Left kidney (tissue), 2 donors: ENCODE measurements around the gene TNNC1. TPM values are rescaled to one million over a fixed set of nuclear protein-coding genes. Genes with fewer than 3 reads are reported as not detected.

Source experiments
- DNase-seq: peaks from one replicate; pipeline ENCODE4 v3.0.0-alpha.2; 2013
- polyA plus RNA-seq: library from polyadenylated mRNA; unstranded; fragments of 120-200 nt; gene quantifications from one replicate; pipeline ENCODE4 v1.2.1, GENCODE V29; 2013; ENCODE audit not compliant: insufficient read length

Gene TNNC1
- polyA plus RNA-seq, 1 donor, result 6.2 TPM

GRCh38 chr3:52461874-52462273, 8.0 kb upstream of the TNNC1 start:
- no peak for DNase-seq

DNA sequence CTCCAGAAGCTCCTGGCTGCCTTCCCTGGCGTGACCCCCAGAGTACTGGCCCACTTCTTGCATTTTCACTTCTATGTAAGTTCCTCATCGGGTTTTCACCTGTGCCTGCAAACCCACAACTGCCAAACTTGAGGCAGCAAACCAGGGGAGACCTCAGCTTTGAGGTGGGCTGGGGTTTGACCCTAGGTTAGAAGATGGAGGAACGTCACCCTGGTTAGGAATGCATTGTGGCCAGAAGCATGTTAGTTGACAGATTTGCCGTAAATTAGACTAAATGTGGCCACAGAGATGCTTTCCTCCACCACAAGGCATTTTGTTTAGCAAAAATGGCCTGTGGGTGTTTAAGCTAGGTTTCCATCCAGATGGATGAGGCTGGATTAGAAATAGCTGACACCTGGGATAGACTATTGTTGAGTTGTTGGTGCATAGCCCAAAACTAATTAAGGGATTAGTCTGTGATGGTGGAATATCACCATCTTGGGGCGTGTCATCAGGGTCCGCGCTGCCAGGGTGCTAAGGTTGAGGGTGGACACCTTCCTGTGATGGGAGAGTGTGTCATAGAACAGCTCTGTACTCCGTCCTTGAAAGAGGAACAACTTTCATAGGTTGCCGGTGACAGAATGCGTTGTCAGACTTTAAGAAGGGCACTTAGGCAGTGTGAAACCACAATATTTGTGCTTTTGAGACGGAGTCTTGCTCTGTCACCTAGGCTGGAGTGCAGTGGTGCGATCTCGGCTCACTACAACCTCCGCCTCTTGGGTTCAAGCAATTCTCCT, 5.1 kb upstream of the TNNC1 start:
- DNase-seq, result no peak

GRCh38 chr3:52458031-52458760, 4.4 kb upstream of the TNNC1 start:
- DNase-seq, result no peak

GRCh38 chr3:52456800-52457183, 3.0 kb upstream of the TNNC1 start:
- DNase-seq, result no peak

DNA sequence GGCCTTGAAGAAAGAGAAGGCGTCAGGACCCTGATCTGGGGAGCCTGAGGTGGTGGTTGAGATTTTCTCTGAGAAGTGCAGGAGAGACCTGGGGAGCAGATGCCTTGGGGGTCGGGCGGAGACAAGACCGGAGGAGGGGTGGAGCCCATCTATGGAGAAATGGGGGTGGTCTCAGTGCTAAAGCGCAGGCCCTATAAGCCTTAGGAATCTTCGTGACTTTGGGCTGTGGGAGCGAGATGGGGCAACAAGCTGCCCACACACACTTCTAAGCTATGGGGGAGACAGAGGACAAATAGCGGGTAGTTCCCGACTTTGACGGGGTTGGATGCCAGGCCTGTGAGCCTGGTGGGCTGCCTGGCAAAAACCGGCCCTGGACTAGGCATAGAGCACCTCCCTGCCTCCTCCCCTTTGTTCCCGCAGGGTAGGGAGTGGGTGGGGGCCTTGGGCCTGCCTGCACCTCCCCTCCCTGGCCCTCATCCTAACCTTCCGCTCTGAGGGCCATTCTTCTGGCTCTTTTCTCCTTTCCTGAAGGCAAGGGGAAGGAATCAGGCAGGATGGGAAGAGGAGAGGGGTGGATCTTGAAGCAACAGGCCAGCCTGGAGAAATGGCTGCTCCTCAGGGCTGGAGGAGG, 2.4 kb upstream of the TNNC1 start:
- no peak for DNase-seq

DNA sequence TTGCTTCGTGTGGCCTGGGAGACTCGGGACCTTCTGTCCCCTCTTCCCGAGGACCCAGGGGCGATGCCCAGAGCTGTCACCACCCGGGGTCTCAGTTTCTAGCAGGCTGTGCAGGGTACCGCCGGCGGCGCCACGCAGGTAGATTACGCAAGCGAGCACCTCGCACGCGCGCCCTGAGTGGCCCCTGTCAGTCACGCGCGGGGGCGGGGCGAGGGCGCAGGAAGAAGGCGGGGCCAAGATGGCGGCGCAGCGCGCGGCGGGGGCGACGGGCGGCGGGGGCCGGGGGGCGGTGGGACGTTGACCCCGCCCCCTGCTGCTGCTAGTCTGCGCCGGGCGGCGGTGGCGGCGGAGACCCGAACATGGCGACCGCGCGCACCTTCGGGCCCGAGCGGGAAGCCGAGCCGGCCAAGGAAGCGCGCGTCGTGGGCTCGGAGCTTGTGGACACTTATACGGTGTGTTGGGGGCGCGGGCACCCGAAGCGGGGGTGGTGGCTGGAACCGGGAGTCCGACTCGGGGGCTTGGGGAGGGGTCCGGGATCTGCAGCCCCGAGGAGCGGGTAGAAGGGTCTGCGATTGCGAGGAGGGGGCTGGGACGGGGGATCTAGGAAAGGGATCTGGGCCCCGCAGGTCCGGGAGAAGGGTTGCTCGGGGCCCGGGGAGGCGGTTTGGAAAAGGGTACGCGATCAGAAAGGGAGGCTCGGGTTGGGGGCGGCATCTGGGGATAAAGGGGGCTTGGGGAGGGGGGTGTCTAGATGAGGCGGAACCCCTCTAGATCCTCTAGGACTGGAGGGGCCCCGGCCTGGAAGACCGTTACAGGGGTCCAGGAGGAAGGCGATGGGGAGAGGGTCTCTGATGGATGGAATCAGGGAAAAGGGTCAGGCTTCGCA, 1.7 kb upstream of the TNNC1 start, which contains the start of gene NISCH:
Gene NISCH (plus strand): TSS at position 322 of the 886 bp plus-strand sequence. CDS start 38 bp downstream, at position 360.
- peak; percentile 83 for DNase-seq

GRCh38 chr3:52454938-52455282, 1.1 kb upstream of the TNNC1 start:
- DNase-seq, result no peak

DNA sequence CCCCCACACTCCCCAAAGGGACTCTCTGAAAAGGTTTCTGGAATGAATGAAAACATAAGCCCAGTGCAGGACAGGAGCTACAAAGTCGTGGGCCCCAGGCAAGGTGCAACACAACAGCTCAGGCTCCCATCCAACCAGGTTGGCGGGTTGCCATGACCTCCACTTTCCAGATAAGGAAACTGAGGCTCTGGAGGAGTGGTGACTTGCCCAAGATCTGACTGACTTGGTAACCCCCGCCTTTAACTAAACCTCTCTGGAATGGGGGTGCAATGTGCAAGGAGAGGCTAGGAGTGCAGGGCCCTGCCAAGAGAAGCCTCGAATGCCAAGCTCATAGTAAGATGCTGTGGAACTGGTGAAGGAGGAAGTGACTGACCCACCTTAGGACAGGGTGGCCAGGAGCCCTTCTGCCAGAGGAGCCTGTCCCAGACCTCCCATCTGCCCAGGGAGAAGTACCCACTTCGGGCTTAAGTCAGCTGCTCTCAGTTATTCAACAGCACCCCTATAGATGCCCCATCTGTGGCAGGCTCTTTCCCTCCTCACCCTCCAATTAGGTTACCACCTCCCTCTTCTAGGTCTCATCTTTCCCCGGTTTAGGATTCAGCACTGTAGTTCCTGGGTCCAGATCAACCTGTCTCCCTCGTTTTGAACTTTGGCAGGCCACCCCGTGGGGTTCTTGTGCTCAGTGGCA, 553 bp upstream of the TNNC1 start:
- no peak for DNase-seq

DNA sequence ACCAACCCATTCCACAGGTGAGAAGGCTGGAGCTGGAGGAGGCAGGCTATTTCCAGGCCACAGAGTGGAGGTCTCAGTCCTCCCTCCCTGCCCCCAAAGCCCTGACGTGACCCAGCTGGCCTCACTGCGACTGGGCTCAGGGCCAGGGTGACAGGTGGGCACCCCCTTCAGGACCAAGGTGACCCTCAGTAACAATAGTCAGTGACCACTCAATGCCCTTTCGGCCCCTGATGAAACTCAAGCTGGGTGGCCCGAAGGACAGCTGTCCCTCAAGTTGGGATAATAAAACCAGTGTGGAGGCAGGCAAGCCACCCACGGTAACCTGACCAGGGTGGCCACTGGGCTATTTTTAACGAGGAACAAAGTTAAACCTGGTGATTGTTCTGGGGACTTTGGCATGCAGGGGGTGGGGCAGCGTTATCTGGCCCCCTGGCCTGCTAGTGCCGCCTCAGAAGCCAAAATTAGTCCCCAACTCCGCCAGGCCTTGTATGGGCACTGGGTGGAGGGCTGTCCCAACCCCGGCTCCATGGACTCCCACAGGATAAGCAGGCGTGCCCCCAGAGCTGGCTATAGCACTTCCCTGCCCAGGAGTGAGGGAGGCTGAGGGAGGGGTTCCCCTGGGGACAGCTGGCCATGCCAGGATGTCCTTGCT, 1.1 kb downstream of the TNNC1 start:
- no peak for DNase-seq

DNA sequence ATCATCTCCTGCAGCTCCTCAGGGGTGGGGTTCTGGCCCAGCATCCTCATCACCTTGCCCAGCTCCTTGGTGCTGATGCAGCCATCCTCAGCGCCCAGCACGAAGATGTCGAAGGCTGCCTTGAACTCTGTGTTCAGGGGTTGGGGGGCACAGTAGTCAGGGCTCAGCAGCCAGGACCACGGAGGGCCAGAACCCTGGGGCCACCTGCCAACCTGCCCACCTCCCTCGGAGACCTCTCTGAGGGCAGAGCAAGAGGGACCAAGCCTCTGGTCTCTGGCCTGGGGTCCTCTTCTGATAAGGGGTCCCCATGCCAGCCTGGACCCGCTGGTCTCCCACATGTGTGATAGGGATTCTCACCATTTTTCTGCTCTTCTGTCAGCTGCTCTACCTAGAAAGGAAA, 1.7 kb downstream of the TNNC1 start:
- DNase-seq, result no peak

DNA sequence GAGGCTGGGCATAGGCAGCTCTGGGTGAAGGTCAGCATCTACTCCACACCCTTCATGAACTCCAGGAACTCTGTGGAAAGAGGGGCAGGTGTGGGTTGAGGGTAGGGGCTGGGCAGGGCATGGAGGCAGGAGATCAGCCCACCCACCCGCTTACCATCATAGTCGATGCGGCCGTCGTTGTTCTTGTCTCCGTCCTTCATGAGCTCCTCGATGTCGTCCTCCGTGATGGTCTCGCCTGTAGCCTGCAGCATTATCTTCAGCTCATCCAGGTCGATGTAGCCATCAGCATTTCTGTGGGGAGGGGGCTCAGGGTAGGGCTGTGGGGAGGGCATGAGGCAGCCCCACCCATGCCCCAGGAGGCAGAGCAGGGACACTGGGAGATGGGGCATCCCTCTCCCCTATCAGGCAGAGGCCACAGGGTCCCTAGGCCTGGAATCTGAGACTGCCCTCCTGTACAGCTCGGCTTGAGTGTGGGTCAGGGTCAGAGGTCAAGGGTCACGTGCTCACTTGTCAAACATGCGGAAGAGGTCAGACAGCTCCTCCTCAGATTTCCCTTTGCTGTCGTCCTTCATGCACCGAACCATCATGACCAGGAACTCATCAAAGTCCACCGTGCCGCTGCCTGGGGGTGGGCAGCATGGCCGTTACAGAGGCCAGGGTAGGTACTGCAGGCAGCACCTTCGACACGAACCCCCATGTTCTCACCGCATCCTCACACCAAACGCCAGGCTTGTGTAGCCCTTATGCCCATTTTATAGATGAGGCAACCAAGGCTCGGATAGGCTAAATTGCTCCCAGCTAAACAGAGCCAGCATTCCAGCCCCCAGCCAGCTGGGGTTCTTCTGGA, 2.4 kb downstream of the TNNC1 start:
- DNase-seq, result no peak

- DNase-seq, result no peak
Measured at GRCh38 chr3:52450489-52451236, 3.2 kb downstream of the TNNC1 start.

DNA sequence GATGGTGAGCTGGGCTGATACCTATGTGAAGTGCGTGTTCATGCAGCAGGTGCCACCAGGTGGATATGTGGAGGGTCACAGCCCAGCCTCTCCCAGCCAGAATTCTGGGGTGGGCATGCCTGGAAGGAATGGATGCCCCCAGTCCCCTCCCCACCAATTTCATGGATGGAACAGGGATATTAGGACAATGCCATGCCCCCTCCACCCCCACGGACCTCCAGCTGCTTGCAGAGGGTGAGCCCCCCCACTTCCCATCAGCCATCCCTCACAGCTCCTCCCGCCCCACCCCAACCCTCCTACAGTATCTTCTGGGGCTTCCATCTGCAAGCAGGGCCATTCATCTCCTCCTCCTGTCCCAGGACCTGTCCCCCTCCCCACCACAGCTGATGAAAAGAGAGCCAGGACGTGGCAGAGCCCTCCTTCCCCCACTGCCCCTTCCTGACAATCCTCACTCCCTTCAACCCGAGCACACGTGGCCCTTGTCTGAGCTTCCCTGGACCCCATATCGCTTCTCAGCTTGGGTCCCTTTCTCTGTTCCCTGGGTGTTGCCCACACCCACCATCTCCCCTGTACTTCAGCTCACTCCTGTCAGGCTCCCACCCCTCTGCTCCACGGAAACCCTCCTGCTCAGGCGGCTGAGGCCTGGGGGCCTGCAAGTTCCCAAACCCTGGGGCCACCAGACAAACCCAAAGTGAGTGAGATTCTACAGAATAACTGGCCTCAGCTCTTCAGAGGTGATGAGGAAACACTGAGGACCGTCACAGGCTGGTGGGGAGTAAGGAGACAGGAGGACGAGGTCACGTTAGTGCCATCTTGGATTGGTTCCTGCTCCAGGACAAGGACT, 6.1 kb downstream of the TNNC1 start:
- DNase-seq, result no peak

- DNase-seq, result no peak
Measured at GRCh38 chr3:52446631-52447511, 7.0 kb downstream of the TNNC1 start.

- DNase-seq, result no peak
Measured at GRCh38 chr3:52446042-52446441, 7.8 kb downstream of the TNNC1 start.

DNA sequence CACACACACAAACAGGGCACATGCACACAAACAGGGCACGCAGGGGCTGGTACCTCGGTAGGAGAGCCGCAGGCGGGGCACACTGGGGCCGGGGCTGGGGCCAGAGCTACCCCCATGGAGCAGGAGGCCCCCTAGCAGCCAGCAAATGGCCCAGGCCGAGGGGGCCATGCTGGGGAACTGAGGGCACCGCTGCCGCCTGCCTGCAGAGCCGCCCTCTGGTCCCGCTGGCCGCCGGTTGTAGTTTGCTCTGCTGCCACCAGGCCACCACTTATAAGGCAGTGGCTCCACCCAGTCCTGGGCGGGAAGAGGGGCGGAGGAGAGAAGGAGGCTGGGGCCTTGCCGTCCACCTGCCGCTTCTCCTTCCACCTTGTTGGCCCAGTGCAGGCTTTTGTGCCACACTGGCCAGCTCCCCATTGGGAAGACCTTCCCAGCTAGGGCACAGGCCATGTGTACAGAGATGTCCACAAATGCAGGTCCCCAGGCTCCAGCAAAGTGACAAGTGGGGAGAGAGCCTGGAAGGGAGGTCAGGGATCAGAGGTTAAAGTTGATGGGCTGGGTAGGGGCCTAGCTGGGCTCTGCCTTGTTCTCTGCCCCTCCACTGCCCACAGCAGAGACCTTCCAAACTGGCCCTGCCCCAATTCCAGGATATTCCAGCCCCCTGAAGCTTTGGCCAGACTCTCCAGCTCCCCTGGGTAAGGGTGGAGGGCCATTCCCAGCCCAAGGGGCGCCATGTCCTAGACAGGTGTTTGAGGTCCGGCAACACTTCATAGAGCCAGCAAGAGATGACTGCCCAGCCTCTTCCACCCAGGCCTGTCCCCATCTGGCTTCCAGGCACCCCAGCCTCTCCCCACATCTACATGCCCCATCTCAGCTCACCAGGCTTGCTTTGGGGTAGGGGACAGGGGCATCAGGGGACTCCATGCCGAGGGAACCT, 8.7 kb downstream of the TNNC1 start, which contains the start of gene SEMA3G:
Gene SEMA3G (minus strand): TSS at position 244 of the 934 bp plus-strand sequence. CDS start 76 bp downstream, at position 168.
- DNase-seq, result peak; percentile 56
